ENCODE results near the gene HPCA. TPM values are rescaled to one million over a fixed set of nuclear protein-coding genes. Genes with fewer than 3 reads are reported as not detected.
A peak's percentile ranks its signal among the peaks of the same experiment; 100 is the strongest.

HPCA gene
- total RNA-seq: 1 to 10 TPM in 1 of 2 donors, not detected in 1; 1.2 TPM
- 2.5 TPM for polyA plus RNA-seq (2013, experiment 1 of 2)
- 1.2 TPM for polyA plus RNA-seq (2013, experiment 2 of 2)
- long read RNA-seq, experiment 1: 0 reads
- long read RNA-seq, experiment 2: 0 reads
- long read RNA-seq, experiment 3, partial matches to known transcripts: 1 of 1 reads
- long read RNA-seq, experiment 3, other reads (novel, unspliced or antisense): 0 of 1 reads
- long read RNA-seq, experiment 4, partial matches to known transcripts: 1 of 1 reads
- long read RNA-seq, experiment 4, other reads (novel, unspliced or antisense): 0 of 1 reads

DNA sequence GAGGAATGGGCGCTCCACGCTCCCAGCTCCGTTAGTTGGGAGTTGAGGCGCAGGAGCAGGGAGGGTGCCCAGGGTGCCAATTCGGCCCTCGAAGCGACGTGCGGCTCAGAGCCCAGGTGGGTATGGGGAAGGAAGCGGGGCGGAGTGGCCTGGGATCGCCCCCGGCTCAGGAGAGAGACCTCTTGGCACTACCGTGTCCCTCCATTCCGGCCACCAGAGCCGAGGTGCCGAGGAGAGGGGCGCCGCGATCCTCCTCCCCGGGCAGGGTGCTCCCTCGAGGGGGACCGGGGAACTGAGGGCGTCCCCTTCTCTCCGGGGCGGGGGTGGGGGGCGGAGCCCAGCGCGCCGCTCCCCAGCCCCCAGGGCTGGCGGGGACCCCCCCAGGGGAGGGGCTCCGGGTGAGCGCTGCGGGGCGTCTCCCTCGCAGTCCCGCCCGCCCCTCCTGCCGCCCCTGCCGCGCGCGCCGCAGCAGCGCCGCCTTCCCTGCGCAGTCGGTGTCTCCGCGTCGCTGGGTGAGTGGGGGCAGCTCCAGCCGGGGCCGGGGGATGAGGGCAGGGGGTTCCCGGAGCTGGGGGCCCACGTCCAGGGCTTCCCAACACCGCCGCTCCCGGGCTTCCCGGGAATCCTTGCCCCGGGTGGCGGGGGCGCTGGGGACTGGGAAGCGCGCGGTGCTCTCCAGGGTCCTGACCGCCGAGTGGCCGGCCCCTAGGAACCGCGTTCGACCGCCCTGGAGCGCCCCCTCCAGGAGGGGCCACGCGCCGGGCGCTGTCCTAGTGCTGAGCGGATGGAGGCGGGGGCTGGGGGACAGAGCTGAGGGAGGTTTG, at the start of gene HPCA:
Gene HPCA, plus strand, starts transcription at position 488 of the 824 bp plus-strand sequence. CDS start 2,408 bp downstream, outside the sequence.
- peak within 1 kb of the TSS; percentile 25 for H3K4me3 Mint-ChIP-seq
- WGBS, 2 experiments (ENCODE audit: insufficient coverage in 1 of 2, insufficient read length in 1 of 2): 6 to 12% methylated on average over 29 to 79 of the region's 79 CpGs
- Histone ChIP-seq H3K4me1 (ENCODE audit: control insufficient read depth, insufficient read depth, low read length) (no peaks in the 10 kb centered on the region), H3K27ac (ENCODE audit: low read depth, low read length) (no peak within 1 kb of the TSS), H3K27me3 (ENCODE audit: control insufficient read depth, insufficient read depth, low read length, poor library complexity, severe bottlenecking) (peaks cover 72% of the 10 kb centered on the region), H3K36me3 (ENCODE audit: control insufficient read depth, insufficient read depth, low read length) (no peaks in the 10 kb centered on the region), H3K9me3 (ENCODE audit: control insufficient read depth, low read length) (no peaks in the 10 kb centered on the region), H3K4me3 (ENCODE audit: low read length) (no peak within 1 kb of the TSS), H3K9ac (ENCODE audit: extremely low read depth, low read length, poor library complexity, severe bottlenecking) (no peak within 1 kb of the TSS)
- H3K4me1 Mint-ChIP-seq: peaks cover 4% of the 10 kb centered on the region
- H3K9me3 Mint-ChIP-seq: no peaks in the 10 kb centered on the region
- no peaks in the 10 kb centered on the region for H3K36me3 Mint-ChIP-seq (ENCODE audit: low read depth)
- TF ChIP-seq, protein P1, sequence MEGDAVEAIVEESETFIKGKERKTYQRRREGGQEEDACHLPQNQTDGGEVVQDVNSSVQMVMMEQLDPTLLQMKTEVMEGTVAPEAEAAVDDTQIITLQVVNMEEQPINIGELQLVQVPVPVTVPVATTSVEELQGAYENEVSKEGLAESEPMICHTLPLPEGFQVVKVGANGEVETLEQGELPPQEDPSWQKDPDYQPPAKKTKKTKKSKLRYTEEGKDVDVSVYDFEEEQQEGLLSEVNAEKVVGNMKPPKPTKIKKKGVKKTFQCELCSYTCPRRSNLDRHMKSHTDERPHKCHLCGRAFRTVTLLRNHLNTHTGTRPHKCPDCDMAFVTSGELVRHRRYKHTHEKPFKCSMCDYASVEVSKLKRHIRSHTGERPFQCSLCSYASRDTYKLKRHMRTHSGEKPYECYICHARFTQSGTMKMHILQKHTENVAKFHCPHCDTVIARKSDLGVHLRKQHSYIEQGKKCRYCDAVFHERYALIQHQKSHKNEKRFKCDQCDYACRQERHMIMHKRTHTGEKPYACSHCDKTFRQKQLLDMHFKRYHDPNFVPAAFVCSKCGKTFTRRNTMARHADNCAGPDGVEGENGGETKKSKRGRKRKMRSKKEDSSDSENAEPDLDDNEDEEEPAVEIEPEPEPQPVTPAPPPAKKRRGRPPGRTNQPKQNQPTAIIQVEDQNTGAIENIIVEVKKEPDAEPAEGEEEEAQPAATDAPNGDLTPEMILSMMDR (conservative IDR thresholded peaks at IDR 0.05): peak; percentile 89
- H3K27ac Mint-ChIP-seq: no peak within 1 kb of the TSS
- H3K27me3 Mint-ChIP-seq (ENCODE audit: insufficient read depth): peaks cover 84% of the 10 kb centered on the region
- DNase-seq: peak; percentile 96

DNA sequence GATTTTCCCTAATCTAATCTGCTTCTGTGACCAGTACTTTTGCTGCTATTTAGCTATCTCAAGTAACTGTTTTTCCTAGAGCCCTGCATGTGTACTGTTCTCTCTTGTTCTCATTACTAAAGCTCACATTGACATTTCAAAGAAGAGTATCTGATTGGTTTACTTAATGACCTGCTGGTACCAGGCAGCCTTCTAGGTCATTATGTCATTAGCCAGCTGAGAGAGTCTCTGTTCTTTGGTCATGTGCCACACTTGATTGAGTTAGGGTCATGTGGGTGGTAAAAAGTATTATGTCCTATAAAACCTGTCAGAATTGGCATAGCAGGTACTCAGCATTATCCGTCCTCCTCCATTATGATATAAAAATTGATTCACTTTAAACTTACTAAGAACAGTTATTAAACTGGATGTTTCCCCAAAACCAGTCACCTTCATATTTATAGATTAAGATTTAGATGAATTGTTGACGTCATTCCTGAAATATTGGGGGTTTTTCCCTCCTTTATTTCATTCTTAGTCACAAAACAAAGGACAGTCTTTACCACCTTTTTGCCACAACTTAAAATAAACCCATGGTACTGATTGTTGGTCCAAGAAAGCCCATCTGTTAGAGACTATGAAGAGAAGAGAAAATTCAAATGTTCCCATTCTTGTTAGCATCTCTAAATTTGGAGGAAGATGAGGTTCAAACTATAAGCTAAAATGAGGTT, 37.8 kb upstream of the HPCA start:
- Mint-ChIP-seq H3K36me3 (ENCODE audit: low read depth) (peaks cover 54% of the 10 kb centered on the region), H3K4me1 (peaks cover 6% of the 10 kb centered on the region), H3K27me3 (ENCODE audit: insufficient read depth) (no peaks in the 10 kb centered on the region), H3K9me3 (peaks cover 4% of the 10 kb centered on the region), H3K4me3 (no peak overlapping the region), H3K27ac (no peak overlapping the region)
- no peak for DNase-seq
- Histone ChIP-seq H3K36me3 (ENCODE audit: control insufficient read depth, insufficient read depth, low read length) (peaks cover 59% of the 10 kb centered on the region), H3K9me3 (ENCODE audit: control insufficient read depth, low read length) (peaks cover 6% of the 10 kb centered on the region), H3K27ac (ENCODE audit: low read depth, low read length) (no peak overlapping the region), H3K27me3 (ENCODE audit: control insufficient read depth, insufficient read depth, low read length, poor library complexity, severe bottlenecking) (no peaks in the 10 kb centered on the region), H3K9ac (ENCODE audit: extremely low read depth, low read length, poor library complexity, severe bottlenecking) (no peak overlapping the region), H3K4me3 (ENCODE audit: low read length) (no peak overlapping the region), H3K4me1 (ENCODE audit: control insufficient read depth, insufficient read depth, low read length) (no peaks in the 10 kb centered on the region)
- TF ChIP-seq, protein P1 (conservative IDR thresholded peaks at IDR 0.05): no peak
- WGBS, 2 experiments (ENCODE audit: insufficient coverage in 1 of 2, insufficient read length in 1 of 2): 100% methylated on average over 1 of the region's 2 CpGs; no CpG with 5 or more reads in 1 of the 2 experiments

DNA sequence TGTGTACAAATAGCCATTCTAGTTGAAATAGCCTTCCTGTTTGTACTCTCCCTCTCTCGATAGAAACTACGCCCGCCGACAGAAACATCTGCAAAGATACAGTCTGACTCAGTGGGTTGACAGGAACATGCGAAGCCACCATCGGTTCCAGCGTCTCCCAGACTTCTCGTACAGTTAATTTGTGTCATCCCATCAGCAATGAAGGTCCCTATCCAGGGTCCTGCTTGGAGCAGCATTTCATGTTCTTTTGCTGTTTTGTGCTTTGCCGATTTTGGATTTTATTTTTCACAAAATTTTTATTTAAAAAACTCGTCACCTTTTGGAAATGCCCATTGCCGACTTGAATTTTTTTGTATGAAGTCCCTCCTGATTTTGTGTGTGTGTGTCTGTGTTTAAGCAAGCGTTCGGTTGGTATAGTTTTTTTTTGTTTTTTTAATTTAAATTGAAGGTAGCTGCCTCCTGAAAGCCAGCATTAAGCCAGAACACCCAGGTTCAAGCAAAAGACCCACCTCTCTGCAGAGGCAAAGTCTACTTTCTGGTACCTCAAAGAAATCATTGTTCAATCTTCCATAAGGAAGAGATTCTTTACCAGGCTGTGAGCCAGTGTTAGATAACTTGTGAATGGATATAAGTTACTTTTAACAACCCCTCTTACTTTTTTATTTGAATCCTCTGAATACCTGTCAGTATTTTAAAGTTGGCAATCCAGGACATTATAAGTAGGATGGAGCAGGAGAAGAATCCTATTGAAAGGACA, 30.3 kb upstream of the HPCA start:
- no peaks in the 10 kb centered on the region for H3K27me3 Mint-ChIP-seq (ENCODE audit: insufficient read depth)
- Histone ChIP-seq H3K4me1 (ENCODE audit: control insufficient read depth, insufficient read depth, low read length) (no peaks in the 10 kb centered on the region), H3K9ac (ENCODE audit: extremely low read depth, low read length, poor library complexity, severe bottlenecking) (no peak overlapping the region), H3K9me3 (ENCODE audit: control insufficient read depth, low read length) (no peaks in the 10 kb centered on the region), H3K27me3 (ENCODE audit: control insufficient read depth, insufficient read depth, low read length, poor library complexity, severe bottlenecking) (no peaks in the 10 kb centered on the region), H3K27ac (ENCODE audit: low read depth, low read length) (no peak overlapping the region), H3K36me3 (ENCODE audit: control insufficient read depth, insufficient read depth, low read length) (peaks cover 66% of the 10 kb centered on the region), H3K4me3 (ENCODE audit: low read length) (no peak overlapping the region)
- H3K4me1 Mint-ChIP-seq: peaks cover 3% of the 10 kb centered on the region
- TF ChIP-seq, protein P1 (conservative IDR thresholded peaks at IDR 0.05): no peak
- H3K27ac Mint-ChIP-seq: no peak overlapping the region
- DNase-seq: no peak
- H3K9me3 Mint-ChIP-seq: no peaks in the 10 kb centered on the region
- peaks cover 54% of the 10 kb centered on the region for H3K36me3 Mint-ChIP-seq (ENCODE audit: low read depth)
- WGBS, 2 experiments (ENCODE audit: insufficient coverage in 1 of 2, insufficient read length in 1 of 2): 97% methylated on average over 11 to 13 of the region's 13 CpGs
- no peak overlapping the region for H3K4me3 Mint-ChIP-seq

Measured in endodermal cell (in vitro differentiated cells).